Middle frontal gyrus (tissue), 1 donor: Measurements from ENCODE around the gene PDGFC.

ENCODE experiments used
- DNase-seq: peaks from one replicate; pipeline ENCODE4 v3.0.0-alpha.2; 2015; ENCODE audit warnings: low spot score; ENCODE audit errors: extremely low spot score

Gene PDGFC

GRCh38 chr4:156971676-156972378 is at the start of gene PDGFC:
Gene PDGFC, minus strand, starts transcription at chr4:156971799. Its CDS starts 896 bp downstream, at chr4:156970903.
- DNase-seq = no peak

GRCh38 chr4:157020882-157021281 is 49.3 kb upstream of the PDGFC start:
- no peak for DNase-seq

- DNase-seq = no peak
These were observed 47.4 kb upstream of the PDGFC start for GRCh38 chr4:157018920-157019490.

GRCh38 chr4:157014621-157015591 is 43.3 kb upstream of the PDGFC start:
- DNase-seq = no peak

GRCh38 chr4:157013656-157014055 is 42.1 kb upstream of the PDGFC start:
- DNase-seq = no peak

GRCh38 chr4:157012781-157013180 is 41.2 kb upstream of the PDGFC start:
- no peak for DNase-seq

- no peak for DNase-seq
These were observed 40.7 kb upstream of the PDGFC start for GRCh38 chr4:157012296-157012695.

- DNase-seq = no peak
These were observed 39.0 kb upstream of the PDGFC start for GRCh38 chr4:157010630-157011029.

- DNase-seq = no peak
These were observed 34.2 kb upstream of the PDGFC start for GRCh38 chr4:157005831-157006230.

- no peak for DNase-seq
These were observed 33.6 kb upstream of the PDGFC start for GRCh38 chr4:157005193-157005592.

GRCh38 chr4:157004279-157005161 is 32.9 kb upstream of the PDGFC start:
- no peak for DNase-seq

- no peak for DNase-seq
These were observed 27.5 kb upstream of the PDGFC start for GRCh38 chr4:156999175-156999517.

- DNase-seq = no peak
These were observed 27.0 kb upstream of the PDGFC start for GRCh38 chr4:156998500-156999174.

GRCh38 chr4:156992943-156993342 is 21.3 kb upstream of the PDGFC start:
- no peak for DNase-seq

- no peak for DNase-seq
These were observed 19.6 kb upstream of the PDGFC start for GRCh38 chr4:156991161-156991560.

GRCh38 chr4:156983366-156983765 is 11.8 kb upstream of the PDGFC start:
- no peak for DNase-seq

GRCh38 chr4:156981262-156981769 is 9.7 kb upstream of the PDGFC start:
- no peak for DNase-seq

GRCh38 chr4:156977435-156978160 is 6.0 kb upstream of the PDGFC start:
- DNase-seq = no peak

- no peak for DNase-seq
These were observed 4.5 kb upstream of the PDGFC start for GRCh38 chr4:156976147-156976546.

GRCh38 chr4:156975686-156976085 is 4.1 kb upstream of the PDGFC start:
- DNase-seq = no peak
